WTC11 (cell line): ENCODE data around the gene NUCB2.

Source experiments
- IRF2 ChIP-seq: sonication (generic); formaldehyde crosslinking; IDR thresholded peaks from 2 replicates; pipeline ENCODE4 v1.8.0; 2022; ENCODE audit warnings: low read depth, missing genetic modification reagents, borderline replicate concordance
- TF ChIP-seq, protein P1 (sequence below): sonication (generic); formaldehyde crosslinking; conservative IDR thresholded peaks from 2 replicates; pipeline ENCODE4 v1.8.1; 2022; ENCODE audit warnings: mild to moderate bottlenecking, missing genetic modification reagents

DNA sequence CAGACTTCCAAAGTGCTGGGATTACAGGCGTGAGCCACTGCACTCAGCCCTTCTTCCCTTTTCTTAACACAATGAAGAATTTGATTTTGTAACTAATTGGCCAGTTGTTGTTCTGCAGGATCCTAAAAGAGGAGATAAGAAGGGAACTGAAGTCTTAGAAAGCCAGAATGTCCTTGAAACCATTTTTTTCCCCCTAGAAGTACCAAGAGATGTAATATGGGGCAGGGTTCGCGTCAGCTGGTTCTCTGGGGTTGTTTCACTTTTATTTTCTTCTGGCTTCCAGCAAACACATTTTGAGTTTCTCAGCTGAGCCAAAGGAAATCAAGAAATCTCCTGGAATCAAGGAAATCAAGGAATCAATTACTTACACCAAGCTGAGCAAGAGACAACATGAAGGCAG, 7.6 kb upstream of the NUCB2 start:
- no peak for TF ChIP-seq IRF2 (CRISPR knock-in tag)
- TF ChIP-seq, protein P1, sequence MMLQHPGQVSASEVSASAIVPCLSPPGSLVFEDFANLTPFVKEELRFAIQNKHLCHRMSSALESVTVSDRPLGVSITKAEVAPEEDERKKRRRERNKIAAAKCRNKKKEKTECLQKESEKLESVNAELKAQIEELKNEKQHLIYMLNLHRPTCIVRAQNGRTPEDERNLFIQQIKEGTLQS: no peak
